GM10266 (cell line): Measurements from ENCODE around the gene ZBTB46.

Experiments used
- DNase-seq: peaks from one replicate; pipeline ENCODE4 v3.0.0; 2012; ENCODE audit errors: extremely low spot score
- TF ChIP-seq, protein P1 (sequence below): IDR thresholded peaks from 2 replicates; pipeline ENCODE4 v1.5.1; 2012; ENCODE audit warnings: mild to moderate bottlenecking, low read depth; ENCODE audit not compliant: control insufficient read depth, insufficient read depth; ENCODE audit errors: missing control alignments

ZBTB46 gene

GRCh38 chr20:63702751-63703470 lies 128.2 kb downstream of the ZBTB46 start:
- TF ChIP-seq, protein P1, sequence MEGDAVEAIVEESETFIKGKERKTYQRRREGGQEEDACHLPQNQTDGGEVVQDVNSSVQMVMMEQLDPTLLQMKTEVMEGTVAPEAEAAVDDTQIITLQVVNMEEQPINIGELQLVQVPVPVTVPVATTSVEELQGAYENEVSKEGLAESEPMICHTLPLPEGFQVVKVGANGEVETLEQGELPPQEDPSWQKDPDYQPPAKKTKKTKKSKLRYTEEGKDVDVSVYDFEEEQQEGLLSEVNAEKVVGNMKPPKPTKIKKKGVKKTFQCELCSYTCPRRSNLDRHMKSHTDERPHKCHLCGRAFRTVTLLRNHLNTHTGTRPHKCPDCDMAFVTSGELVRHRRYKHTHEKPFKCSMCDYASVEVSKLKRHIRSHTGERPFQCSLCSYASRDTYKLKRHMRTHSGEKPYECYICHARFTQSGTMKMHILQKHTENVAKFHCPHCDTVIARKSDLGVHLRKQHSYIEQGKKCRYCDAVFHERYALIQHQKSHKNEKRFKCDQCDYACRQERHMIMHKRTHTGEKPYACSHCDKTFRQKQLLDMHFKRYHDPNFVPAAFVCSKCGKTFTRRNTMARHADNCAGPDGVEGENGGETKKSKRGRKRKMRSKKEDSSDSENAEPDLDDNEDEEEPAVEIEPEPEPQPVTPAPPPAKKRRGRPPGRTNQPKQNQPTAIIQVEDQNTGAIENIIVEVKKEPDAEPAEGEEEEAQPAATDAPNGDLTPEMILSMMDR: no peak
- no peak for DNase-seq

GRCh38 chr20:63702036-63702665 lies 128.9 kb downstream of the ZBTB46 start:
- TF ChIP-seq, protein P1: no peak
- DNase-seq: no peak

DNA sequence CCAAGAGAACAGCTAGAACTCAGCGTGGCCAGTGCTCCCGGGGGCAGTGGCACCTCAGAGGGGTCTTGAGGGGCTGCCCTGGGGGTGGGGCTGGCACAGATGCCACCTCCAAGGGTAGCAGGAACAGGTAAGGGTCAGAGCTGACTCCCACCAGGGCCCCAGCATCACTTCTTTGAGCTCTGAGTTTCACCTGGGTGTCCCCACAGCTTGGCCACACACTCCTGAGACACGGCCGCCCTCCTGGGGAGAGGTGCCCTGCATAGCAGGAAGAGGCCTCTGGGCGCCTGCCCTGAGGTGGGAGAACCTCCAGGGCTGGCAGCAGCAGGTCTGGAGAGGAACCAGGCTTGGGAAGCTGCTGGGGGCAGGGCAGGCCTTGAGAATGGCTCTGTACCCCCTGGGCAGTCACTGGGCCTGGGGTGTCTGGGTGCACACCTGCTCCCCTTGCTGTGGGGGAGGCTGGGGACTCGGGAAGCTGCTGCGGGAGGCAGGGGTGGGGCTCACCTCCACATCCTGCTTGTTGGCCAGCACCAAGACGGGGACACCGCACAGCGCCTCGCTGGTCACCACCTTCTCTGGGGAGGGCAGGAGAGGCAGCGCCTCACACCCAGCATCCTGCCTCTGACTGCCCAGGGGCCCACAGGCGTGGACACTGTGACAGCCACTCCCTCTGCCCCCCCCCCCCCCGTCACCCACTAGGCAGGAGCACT lies 129.6 kb downstream of the ZBTB46 start:
- TF ChIP-seq, protein P1: no peak
- no peak for DNase-seq

DNA sequence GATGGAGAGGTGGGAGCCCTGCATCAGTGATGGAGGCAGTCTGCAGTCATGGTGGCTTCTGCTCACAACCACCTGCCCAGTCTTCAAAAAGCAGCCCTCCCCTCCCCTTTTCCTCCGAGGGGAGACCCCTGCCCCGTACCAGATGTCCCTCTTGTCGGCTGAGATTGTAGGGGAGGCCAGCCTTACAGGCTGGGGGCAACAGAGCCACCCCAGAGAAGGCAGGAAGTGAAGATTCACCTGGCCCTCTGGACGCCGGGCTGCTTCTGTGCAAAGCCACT lies 130.1 kb downstream of the ZBTB46 start:
- TF ChIP-seq, protein P1: no peak
- DNase-seq: no peak

- no peak for DNase-seq
- TF ChIP-seq, protein P1: no peak
Measured at GRCh38 chr20:63700199-63701050, 130.6 kb downstream of the ZBTB46 start.

- DNase-seq: no peak
- TF ChIP-seq, protein P1: no peak
Measured at GRCh38 chr20:63699466-63700198, 131.4 kb downstream of the ZBTB46 start.
